Transverse colon (tissue), 3 donors: Measurements from ENCODE around the gene IL18R1.

Experiments
- CTCF ChIP-seq, 5 experiments: fragments of 200-600 bp in 3 of 5; fragments of 450-650 bp in 2 of 5; sonication (generic) in 3 of 5; IDR thresholded peaks; 1 replicate in 2 of 5; 2 replicates in 3 of 5; pipeline ENCODE4 v1.5.1; 2016 to 2017; ENCODE audit warnings: antibody characterized with exemption in 5 of 5, inconsistent platforms in 3 of 5, mild to moderate bottlenecking in 2 of 5, moderate library complexity in 1 of 5
- EP300 ChIP-seq: sonication (generic); formaldehyde crosslinking; IDR thresholded peaks from one replicate; pipeline ENCODE4 v1.6.1; 2017; ENCODE audit warnings: antibody characterized with exemption, low read depth
- POLR2A ChIP-seq: fragments of 450-650 bp; IDR thresholded peaks from one replicate; pipeline ENCODE4 v1.6.1; 2016; ENCODE audit warnings: antibody characterized with exemption, mild to moderate bottlenecking, moderate library complexity

- TF ChIP-seq CTCF (IDR thresholded peaks at IDR 0.05) (no peak), POLR2A (no peak), EP300 (no peak)
Observed at GRCh38 chr2:102357937-102358336, 2.3 kb downstream of the IL18R1 start.
